GM12865 (cell line): ENCODE measurements around the gene TTC33.
"Not testable (repeated sequence)": the region's sequence is repeated elsewhere in the genome, so short reads cannot be mapped to it uniquely, and the experiment has no call there.

Source experiments
- DNase-seq: peaks from one replicate; pipeline ENCODE4 v3.0.0; 2010; ENCODE audit warnings: low read depth
- H3K4me3 ChIP-seq: 2 replicates; pipeline ENCODE4 v1.5.1; 2011; ENCODE audit warnings: mild to moderate bottlenecking, low read depth, low read length, control low read depth
- CTCF ChIP-seq: IDR thresholded peaks from 2 replicates; pipeline ENCODE4 v1.5.1; 2011; ENCODE audit warnings: low read length, control low read depth, low read depth, inconsistent platforms; ENCODE audit not compliant: insufficient read depth; ENCODE audit errors: missing control alignments

The TTC33 gene

GRCh38 chr5:40651201-40651600, 104.6 kb downstream of the TTC33 start:
- H3K4me3 ChIP-seq, result no peak overlapping the region
- no peak for DNase-seq
- no peak for TF ChIP-seq CTCF

GRCh38 chr5:40649463-40650030, 106.2 kb downstream of the TTC33 start:
- H3K4me3 ChIP-seq, result no peak overlapping the region
- DNase-seq, result no peak
- no peak for TF ChIP-seq CTCF

GRCh38 chr5:40648150-40648549, 107.6 kb downstream of the TTC33 start:
- TF ChIP-seq CTCF, result no peak
- H3K4me3 ChIP-seq, result no peak overlapping the region
- no peak for DNase-seq

GRCh38 chr5:40646266-40646665, 109.5 kb downstream of the TTC33 start:
- TF ChIP-seq CTCF, result no peak
- DNase-seq, result no peak
- no peak overlapping the region for H3K4me3 ChIP-seq

- H3K4me3 ChIP-seq, DNase-seq: not testable (repeated sequence)
Observed at GRCh38 chr5:40639531-40639930, 116.2 kb downstream of the TTC33 start.

GRCh38 chr5:40634593-40634992, 121.2 kb downstream of the TTC33 start:
- no peak for DNase-seq
- no peak overlapping the region for H3K4me3 ChIP-seq
- TF ChIP-seq CTCF, result no peak

GRCh38 chr5:40634154-40634553, 121.6 kb downstream of the TTC33 start:
- no peak for TF ChIP-seq CTCF
- DNase-seq, result no peak
- no peak overlapping the region for H3K4me3 ChIP-seq

- no peak overlapping the region for H3K4me3 ChIP-seq
- DNase-seq, result no peak
- no peak for TF ChIP-seq CTCF
Observed at GRCh38 chr5:40631236-40631635, 124.5 kb downstream of the TTC33 start.
